ENCODE measurements around the gene KRTAP4-1. TPM values are rescaled to one million over a fixed set of nuclear protein-coding genes. Genes with fewer than 3 reads are reported as not detected.
"Not testable (repeated sequence)": the region's sequence is repeated elsewhere in the genome, so short reads cannot be mapped to it uniquely, and the experiment has no call there.

KRTAP4-1 gene
- not detected for total RNA-seq
- not detected for polyA plus RNA-seq
- long read RNA-seq, donor 1, result 0 reads
- long read RNA-seq, donor 2, result 0 reads
- long read RNA-seq, donor 3, result 0 reads

DNA sequence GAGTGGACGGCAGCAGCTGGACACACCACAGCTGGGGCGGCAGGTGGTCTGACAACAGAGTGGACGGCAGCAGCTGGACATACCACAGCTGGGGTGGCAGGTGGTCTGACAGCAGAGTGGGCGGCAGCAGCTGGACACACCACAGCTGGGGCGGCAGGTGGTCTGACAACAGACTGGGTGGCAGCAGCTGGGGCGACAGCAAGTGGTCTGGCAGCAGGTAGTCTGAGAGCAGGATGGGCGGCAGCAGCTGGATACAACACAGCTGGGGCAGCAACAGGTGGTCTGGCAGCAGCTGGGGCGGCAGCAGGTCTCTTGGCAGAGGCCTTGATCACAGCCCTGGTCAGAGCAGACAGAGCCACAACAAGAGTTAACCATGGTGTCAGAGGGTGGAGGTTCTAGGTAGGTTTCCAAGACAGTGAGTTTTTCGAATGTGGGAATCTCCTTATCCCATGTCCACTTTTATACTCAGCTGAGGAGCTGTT, at the start of gene KRTAP4-1:
TSS of gene KRTAP4-1 (minus strand) at position 432 of the 482 bp plus-strand sequence. CDS start at position 375, 57 bp downstream.
- intact Hi-C loops (cut with DNase I), result no loop called here
- Histone ChIP-seq H3K9me3 (no peaks in the 10 kb centered on the region), H3K4me1 (ENCODE audit: insufficient read depth) (no peaks in the 10 kb centered on the region), H3K36me3 (no peaks in the 10 kb centered on the region), H3K4me3 (no peak within 1 kb of the TSS), H3K27ac (no peak within 1 kb of the TSS), H3K27me3 (no peaks in the 10 kb centered on the region)
- no peak for TF ChIP-seq POLR2A (IDR thresholded peaks at IDR 0.05)
- TF ChIP-seq, protein P1, sequence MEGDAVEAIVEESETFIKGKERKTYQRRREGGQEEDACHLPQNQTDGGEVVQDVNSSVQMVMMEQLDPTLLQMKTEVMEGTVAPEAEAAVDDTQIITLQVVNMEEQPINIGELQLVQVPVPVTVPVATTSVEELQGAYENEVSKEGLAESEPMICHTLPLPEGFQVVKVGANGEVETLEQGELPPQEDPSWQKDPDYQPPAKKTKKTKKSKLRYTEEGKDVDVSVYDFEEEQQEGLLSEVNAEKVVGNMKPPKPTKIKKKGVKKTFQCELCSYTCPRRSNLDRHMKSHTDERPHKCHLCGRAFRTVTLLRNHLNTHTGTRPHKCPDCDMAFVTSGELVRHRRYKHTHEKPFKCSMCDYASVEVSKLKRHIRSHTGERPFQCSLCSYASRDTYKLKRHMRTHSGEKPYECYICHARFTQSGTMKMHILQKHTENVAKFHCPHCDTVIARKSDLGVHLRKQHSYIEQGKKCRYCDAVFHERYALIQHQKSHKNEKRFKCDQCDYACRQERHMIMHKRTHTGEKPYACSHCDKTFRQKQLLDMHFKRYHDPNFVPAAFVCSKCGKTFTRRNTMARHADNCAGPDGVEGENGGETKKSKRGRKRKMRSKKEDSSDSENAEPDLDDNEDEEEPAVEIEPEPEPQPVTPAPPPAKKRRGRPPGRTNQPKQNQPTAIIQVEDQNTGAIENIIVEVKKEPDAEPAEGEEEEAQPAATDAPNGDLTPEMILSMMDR (IDR thresholded peaks at IDR 0.05), result no peak
- TF ChIP-seq EP300 (IDR thresholded peaks at IDR 0.05), result no peak
- 40 to 49% (median 47%) methylated on average over 9 of the region's 9 CpGs for WGBS, 3 donors
- no peak for DNase-seq

DNA sequence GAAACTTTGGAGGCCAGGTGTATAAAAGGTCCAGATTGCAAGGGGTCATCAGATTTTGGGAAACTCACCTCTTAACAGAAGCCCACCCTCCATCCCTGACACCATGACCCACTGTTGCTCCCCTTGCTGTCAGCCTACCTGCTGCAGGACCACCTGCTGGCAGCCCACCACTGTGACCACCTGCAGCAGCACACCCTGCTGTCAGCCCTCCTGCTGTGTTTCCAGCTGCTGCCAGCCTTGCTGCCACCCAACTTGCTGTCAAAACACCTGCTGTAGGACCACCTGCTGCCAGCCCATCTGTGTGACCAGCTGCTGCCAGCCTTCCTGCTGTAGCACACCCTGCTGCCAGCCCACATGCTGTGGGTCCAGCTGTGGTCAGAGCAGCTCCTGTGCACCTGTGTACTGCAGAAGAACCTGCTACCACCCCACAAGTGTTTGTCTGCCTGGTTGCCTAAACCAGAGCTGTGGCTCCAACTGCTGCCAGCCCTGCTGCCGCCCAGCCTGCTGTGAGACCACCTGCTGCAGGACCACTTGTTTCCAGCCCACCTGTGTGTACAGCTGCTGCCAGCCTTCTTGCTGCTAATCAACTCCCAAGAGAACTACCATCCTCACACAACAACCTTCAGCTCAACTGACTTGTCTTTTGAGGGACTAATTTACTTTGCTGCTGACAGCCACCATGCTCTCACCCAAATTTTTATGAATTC, 47.8 kb upstream of the KRTAP4-1 start, which contains the start of gene KRTAP9-3:
TSS of gene KRTAP9-3 (plus strand) at position 51 of the 707 bp plus-strand sequence. CDS start at position 104, 53 bp downstream.
- DNase-seq; H3K36me3 ChIP-seq; H3K4me3 ChIP-seq; H3K27ac ChIP-seq; intact Hi-C loops (cut with DNase I); H3K4me1 ChIP-seq (ENCODE audit: insufficient read depth); H3K9me3 ChIP-seq; H3K27me3 ChIP-seq: not testable (repeated sequence)
- 82 to 100% (median 88%) methylated on average over 1 of the region's 1 CpG for WGBS, 3 donors

DNA sequence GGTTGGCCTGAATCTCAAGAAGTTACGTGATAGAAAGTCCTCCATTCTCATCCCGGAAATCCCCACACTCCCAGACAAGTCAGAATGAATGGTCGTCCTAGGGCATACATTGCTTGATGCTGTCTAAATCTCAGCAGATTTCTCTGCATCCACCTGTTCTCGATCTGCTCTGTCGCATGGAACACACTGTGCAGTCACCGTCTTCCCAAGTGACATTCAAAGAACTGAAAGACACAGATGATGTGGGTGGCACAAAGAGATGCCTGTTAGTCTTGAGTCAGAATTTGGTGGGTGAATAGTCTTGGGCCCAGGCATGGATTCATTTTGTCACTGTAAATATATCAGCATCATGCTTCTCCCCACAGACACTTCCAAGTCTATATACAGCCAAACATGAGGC, 47.0 kb upstream of the KRTAP4-1 start:
- Histone ChIP-seq H3K9me3 (no peaks in the 10 kb centered on the region), H3K36me3 (no peaks in the 10 kb centered on the region), H3K4me3 (no peak overlapping the region), H3K27ac (no peak overlapping the region), H3K4me1 (ENCODE audit: insufficient read depth) (no peaks in the 10 kb centered on the region), H3K27me3 (no peaks in the 10 kb centered on the region)
- 88 to 89% (median 89%) methylated on average over 6 of the region's 6 CpGs for WGBS, 3 donors
- TF ChIP-seq, protein P1 (IDR thresholded peaks at IDR 0.05), result no peak
- TF ChIP-seq POLR2A (IDR thresholded peaks at IDR 0.05), result no peak
- TF ChIP-seq EP300 (IDR thresholded peaks at IDR 0.05), result no peak
- no peak for DNase-seq
- intact Hi-C loops (cut with DNase I), result no loop called here

DNA sequence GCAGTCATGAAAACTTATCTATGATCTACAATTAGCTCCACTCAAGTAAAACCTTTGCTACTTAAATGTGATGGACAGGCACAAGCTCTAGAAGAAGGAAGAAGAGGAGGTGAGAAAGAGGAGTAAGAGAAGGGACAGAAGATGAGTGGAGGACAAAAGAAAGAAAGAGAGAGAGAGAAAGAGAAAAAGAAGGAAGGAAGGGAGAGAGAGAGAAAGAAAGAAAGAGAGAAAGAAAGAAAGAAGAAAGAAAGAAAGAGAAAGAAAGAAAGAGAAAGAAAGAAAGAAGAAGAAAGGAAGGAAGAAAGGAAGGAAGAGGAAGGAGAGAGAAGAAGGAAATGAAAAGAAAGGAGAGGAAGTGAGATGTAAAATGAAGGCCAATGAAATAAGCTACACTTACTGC, 45.4 kb upstream of the KRTAP4-1 start:
- H3K4me3 ChIP-seq, result no peak overlapping the region
- no peaks in the 10 kb centered on the region for H3K9me3 ChIP-seq
- no peaks in the 10 kb centered on the region for H3K4me1 ChIP-seq (ENCODE audit: insufficient read depth)
- no peak overlapping the region for H3K27ac ChIP-seq
- no peaks in the 10 kb centered on the region for H3K27me3 ChIP-seq
- no peaks in the 10 kb centered on the region for H3K36me3 ChIP-seq
- no peak for DNase-seq
- intact Hi-C loops (cut with DNase I), result no loop called here
- TF ChIP-seq EP300 (IDR thresholded peaks at IDR 0.05) (no peak), POLR2A (IDR thresholded peaks at IDR 0.05) (no peak)
- TF ChIP-seq, protein P1 (IDR thresholded peaks at IDR 0.05), result no peak

DNA sequence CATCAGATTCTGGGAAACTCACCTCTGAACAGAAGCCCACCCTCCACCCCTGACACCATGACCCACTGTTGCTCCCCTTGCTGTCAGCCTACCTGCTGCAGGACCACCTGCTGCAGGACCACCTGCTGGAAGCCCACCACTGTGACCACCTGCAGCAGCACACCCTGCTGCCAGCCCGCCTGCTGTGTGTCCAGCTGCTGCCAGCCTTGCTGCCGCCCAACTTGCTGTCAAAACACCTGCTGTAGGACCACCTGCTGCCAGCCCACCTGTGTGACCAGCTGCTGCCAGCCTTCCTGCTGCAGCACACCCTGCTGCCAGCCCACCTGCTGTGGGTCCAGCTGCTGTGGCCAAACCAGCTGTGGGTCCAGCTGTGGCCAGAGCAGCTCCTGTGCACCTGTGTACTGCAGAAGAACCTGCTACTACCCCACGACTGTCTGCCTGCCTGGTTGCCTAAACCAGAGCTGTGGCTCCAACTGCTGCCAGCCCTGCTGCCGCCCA, 41.9 kb upstream of the KRTAP4-1 start, which contains the start of gene KRTAP9-2:
TSS of gene KRTAP9-2 (plus strand) at position 51 of the 498 bp plus-strand sequence. CDS start at position 58, 7 bp downstream.
- intact Hi-C loops (cut with DNase I); H3K4me1 ChIP-seq (ENCODE audit: insufficient read depth); DNase-seq; H3K27ac ChIP-seq; H3K9me3 ChIP-seq; H3K27me3 ChIP-seq; H3K4me3 ChIP-seq; H3K36me3 ChIP-seq: not testable (repeated sequence)
- WGBS, 3 donors, result 71 to 77% methylated on average over 3 of the region's 4 CpGs; no CpG with 5 or more reads in 1 of the 3 donors

Data from ovary (tissue), 10 donors.